Naive thymus-derived CD4-positive, alpha-beta T cell (primary cell): ENCODE data around the gene GRB7. TPM values are rescaled to one million over a fixed set of nuclear protein-coding genes. Genes with fewer than 3 reads are reported as not detected.

Source experiments
- ATAC-seq: fragments of 150-1000 bp; cut with Tn5 transposase; 2 replicates; pipeline ENCODE4 v1.10.0; 2021; ENCODE audit warnings: mild to moderate bottlenecking, moderate library complexity
- CTCF ChIA-PET: fragments of 350-600 bp; sonication (Branson Sonifier 250); formaldehyde crosslinking; loops from one replicate; lab custom pipeline; 2021; ENCODE audit warnings: antibody characterized with exemption; lab: Charles Lee
- POLR2A ChIA-PET: fragments of 350-600 bp; sonication (Branson Sonifier 250); formaldehyde crosslinking; loops from one replicate; lab custom pipeline; 2021; ENCODE audit warnings: antibody characterized with exemption, inconsistent platforms; lab: Charles Lee
- DNase-seq, 9 donors: peaks; one replicate each; pipeline versions ENCODE4 v3.0.0 to v3.0.0-alpha.2; 2020 to 2022; ENCODE audit warnings: mixed read lengths in 1 of 9
- H3K27ac ChIP-seq: one replicate; pipeline ENCODE4 v1.7.0; 2013; ENCODE audit warnings: mild to moderate bottlenecking, low read depth, low read length, moderate library complexity
- H3K27me3 ChIP-seq, 2 donors: one replicate each; pipeline ENCODE4 v1.7.0; 2013; ENCODE audit warnings: low read length in 2 of 2, mild to moderate bottlenecking in 2 of 2, moderate library complexity in 2 of 2; ENCODE audit not compliant: control insufficient read depth in 2 of 2, insufficient read depth in 2 of 2
- H3K36me3 ChIP-seq, 3 experiments: 1 replicate in 2 of 3; 2 replicates in 1 of 3; pipeline ENCODE4 v1.7.0; 2013; ENCODE audit warnings: low read length in 3 of 3, mild to moderate bottlenecking in 3 of 3, moderate library complexity in 1 of 3; ENCODE audit not compliant: insufficient read depth in 3 of 3, control insufficient read depth in 2 of 3
- H3K4me1 ChIP-seq, 2 donors: one replicate each; pipeline ENCODE4 v1.7.0; 2013; ENCODE audit warnings: low read length in 2 of 2, mild to moderate bottlenecking in 2 of 2, moderate library complexity in 1 of 2; ENCODE audit not compliant: control insufficient read depth in 2 of 2, insufficient read depth in 2 of 2
- H3K4me3 ChIP-seq: 2 replicates; pipeline ENCODE4 v1.7.0; 2013; ENCODE audit warnings: mild to moderate bottlenecking, low read length
- H3K9me3 ChIP-seq, 3 experiments: 1 replicate in 2 of 3; 2 replicates in 1 of 3; pipeline ENCODE4 v1.7.0; 2013; ENCODE audit warnings: low read length in 3 of 3; ENCODE audit not compliant: control insufficient read depth in 2 of 3
- H3K27ac Mint-ChIP-seq, 9 donors: one replicate each; pipeline ENCODE4 v1.8.0; 2020 to 2022; ENCODE audit warnings: mixed read lengths in 9 of 9, mild to moderate bottlenecking in 8 of 9, moderate library complexity in 5 of 9, inconsistent platforms in 2 of 9
- H3K27me3 Mint-ChIP-seq, 5 donors: one replicate each; pipeline ENCODE4 v1.8.0; 2021 to 2022; ENCODE audit warnings: mixed read lengths in 5 of 5, mild to moderate bottlenecking in 1 of 5
- H3K36me3 Mint-ChIP-seq, 5 donors: one replicate each; pipeline ENCODE4 v1.8.0; 2020 to 2022; ENCODE audit warnings: mixed read lengths in 5 of 5, mild to moderate bottlenecking in 3 of 5, inconsistent platforms in 1 of 5
- H3K4me1 Mint-ChIP-seq, 7 donors: one replicate each; pipeline ENCODE4 v1.8.0; 2020 to 2022; ENCODE audit warnings: mixed read lengths in 7 of 7, mild to moderate bottlenecking in 3 of 7, inconsistent platforms in 1 of 7
- H3K4me3 Mint-ChIP-seq, 10 donors: one replicate each; pipeline ENCODE4 v1.8.0; 2020 to 2022; ENCODE audit warnings: mild to moderate bottlenecking in 10 of 10, mixed read lengths in 10 of 10, moderate library complexity in 6 of 10, inconsistent platforms in 2 of 10
- H3K9me3 Mint-ChIP-seq, 11 donors: one replicate each; pipeline ENCODE4 v1.8.0; 2020 to 2022; ENCODE audit warnings: mixed read lengths in 11 of 11, mild to moderate bottlenecking in 4 of 11, inconsistent platforms in 1 of 11, moderate library complexity in 1 of 11
- intact Hi-C, 2 donors: fragments of 100-400 bp; cut with micrococcal nuclease; formaldehyde crosslinking; loops; one replicate each; pipeline ENCODE4 v1.15.1; 2023
- polyA plus RNA-seq, 2 donors: library from polyadenylated mRNA; unstranded; fragments of 300-500 nt; fragmentation: Illumina TruSeq; gene quantifications; one replicate each; pipeline ENCODE4 v1.2.3, GENCODE V29; 2021
- total RNA-seq, 6 experiments: library from RNA in 5 of 6; stranded (reverse) in 5 of 6; gene quantifications; 1 replicate in 5 of 6; 2 replicates in 1 of 6; pipeline ENCODE4 v1.2.3 and lab custom pipeline; 2021 to 2026

The GRB7 gene
- total and polyA plus RNA-seq, 7 experiments from 2014 or later: 0.99 TPM; not detected in 6

DNA sequence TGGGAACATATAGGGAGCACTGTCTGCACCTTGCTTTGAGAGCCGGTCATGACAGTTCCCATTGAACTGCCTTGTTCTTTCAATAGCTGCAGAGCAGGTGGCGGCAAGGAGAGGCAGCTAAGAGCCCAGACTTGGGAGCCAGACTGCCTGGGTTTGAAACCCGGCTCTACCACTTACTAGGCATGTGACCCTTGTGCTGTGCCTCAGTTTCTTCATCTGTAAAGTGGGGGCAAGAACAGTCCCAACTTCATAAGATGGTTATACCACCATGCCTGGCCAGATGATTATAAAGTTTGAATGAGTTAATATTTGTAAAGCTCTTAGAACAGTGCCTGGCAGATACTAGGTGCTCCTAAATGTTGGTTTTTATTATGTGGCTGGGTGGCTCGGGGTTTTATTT is 23.5 kb upstream of the GRB7 start:
- POLR2A ChIA-PET: interaction anchor here (0.6 kb wide), 1 partner anchor 51 kb away, joined by 3 read pairs; no protein-coding TSS in a partner anchor

GRCh38 chr17:39715375-39716072 is 22.2 kb upstream of the GRB7 start:
- no peak for ATAC-seq

More for the DNA sequence above, 23.5 kb upstream of the GRB7 start:
- Histone ChIP-seq H3K27me3 (no peaks in the 10 kb centered on the region), H3K4me3 (no peak overlapping the region), H3K36me3 (no peaks in the 10 kb centered on the region), H3K4me1 (no peaks in the 10 kb centered on the region), H3K27ac (no peak overlapping the region), H3K9me3 (no peaks in the 10 kb centered on the region)
- Mint-ChIP-seq H3K27me3 (no peaks in the 10 kb centered on the region), H3K4me1 (peaks cover 0 to 6% (median 5%) of the 10 kb centered on the region in 7 donors), H3K4me3 (no peak overlapping the region), H3K36me3 (peaks cover 0 to 4% (median 0%) of the 10 kb centered on the region in 5 donors), H3K27ac (no peak overlapping the region), H3K9me3 (peaks cover 0 to 2% (median 0%) of the 10 kb centered on the region in 11 donors)
- no peak for ATAC-seq
- DNase-seq: no peak
- intact Hi-C loops: no loop called here
- CTCF ChIA-PET: interaction anchor here (0.9 to 1.7 kb wide), 2 partner anchors 15 to 48 kb away, joined by 3 to 5 read pairs; no protein-coding TSS in a partner anchor

DNA sequence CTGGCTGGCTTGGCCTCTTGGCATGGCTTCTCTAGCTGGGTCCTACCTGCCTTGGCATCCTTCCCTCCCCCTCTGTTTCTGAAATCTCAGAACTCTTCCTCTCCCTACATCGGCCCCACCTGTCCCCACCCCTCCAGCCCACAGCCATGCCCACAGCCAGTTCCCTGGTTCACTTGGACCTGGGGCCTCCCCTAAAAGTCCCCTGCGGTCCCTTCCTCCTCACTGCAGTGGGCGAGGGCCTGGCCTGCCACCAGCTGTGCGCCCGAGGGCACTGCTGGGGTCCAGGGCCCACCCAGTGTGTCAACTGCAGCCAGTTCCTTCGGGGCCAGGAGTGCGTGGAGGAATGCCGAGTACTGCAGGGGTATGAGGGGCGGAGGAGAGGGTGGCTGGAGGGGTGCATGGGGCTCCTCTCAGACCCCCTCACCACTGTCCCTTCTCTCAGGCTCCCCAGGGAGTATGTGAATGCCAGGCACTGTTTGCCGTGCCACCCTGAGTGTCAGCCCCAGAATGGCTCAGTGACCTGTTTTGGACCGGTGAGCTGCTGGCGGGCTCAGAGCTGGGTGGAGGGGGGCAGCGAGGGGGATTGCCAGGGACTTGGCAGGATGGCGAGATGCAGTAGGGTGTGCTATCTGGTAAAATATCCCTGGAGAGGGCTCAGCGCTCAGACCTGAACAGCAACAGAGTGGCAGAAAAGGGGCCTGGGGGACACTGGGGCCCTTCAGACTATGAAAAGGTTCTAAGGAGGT is 21.5 kb upstream of the GRB7 start:
- DNase-seq (no peak), ATAC-seq (no peak)
- Mint-ChIP-seq H3K4me3 (no peak overlapping the region), H3K36me3 (peaks cover 0 to 4% (median 0%) of the 10 kb centered on the region in 5 donors), H3K4me1 (peaks cover 0 to 3% (median 0%) of the 10 kb centered on the region in 7 donors), H3K9me3 (no peaks in the 10 kb centered on the region), H3K27ac (no peak overlapping the region), H3K27me3 (no peaks in the 10 kb centered on the region)
- POLR2A ChIA-PET: no interaction called here
- no peaks in the 10 kb centered on the region for H3K36me3 ChIP-seq
- CTCF ChIA-PET: interaction anchor here (0.6 kb wide), 1 partner anchor 473 kb away, joined by 3 read pairs; no protein-coding TSS in a partner anchor
- no peak overlapping the region for H3K27ac ChIP-seq
- intact Hi-C loops: no loop called here
- no peaks in the 10 kb centered on the region for H3K27me3 ChIP-seq
- no peaks in the 10 kb centered on the region for H3K9me3 ChIP-seq
- no peaks in the 10 kb centered on the region for H3K4me1 ChIP-seq
- H3K4me3 ChIP-seq: no peak overlapping the region

More at GRCh38 chr17:39715375-39716072, 22.2 kb upstream of the GRB7 start:
- CTCF ChIA-PET: no interaction called here
- POLR2A ChIA-PET: no interaction called here
- Histone ChIP-seq H3K36me3 (no peaks in the 10 kb centered on the region), H3K27ac (no peak overlapping the region), H3K4me3 (no peak overlapping the region), H3K27me3 (no peaks in the 10 kb centered on the region), H3K4me1 (no peaks in the 10 kb centered on the region), H3K9me3 (no peaks in the 10 kb centered on the region)
- Mint-ChIP-seq H3K9me3 (no peaks in the 10 kb centered on the region), H3K36me3 (peaks cover 0 to 4% (median 0%) of the 10 kb centered on the region in 5 donors), H3K4me3 (no peak overlapping the region), H3K4me1 (peaks cover 0 to 3% (median 0%) of the 10 kb centered on the region in 7 donors), H3K27ac (no peak overlapping the region), H3K27me3 (no peaks in the 10 kb centered on the region)
- DNase-seq: no peak
- intact Hi-C loops: no loop called here

DNA sequence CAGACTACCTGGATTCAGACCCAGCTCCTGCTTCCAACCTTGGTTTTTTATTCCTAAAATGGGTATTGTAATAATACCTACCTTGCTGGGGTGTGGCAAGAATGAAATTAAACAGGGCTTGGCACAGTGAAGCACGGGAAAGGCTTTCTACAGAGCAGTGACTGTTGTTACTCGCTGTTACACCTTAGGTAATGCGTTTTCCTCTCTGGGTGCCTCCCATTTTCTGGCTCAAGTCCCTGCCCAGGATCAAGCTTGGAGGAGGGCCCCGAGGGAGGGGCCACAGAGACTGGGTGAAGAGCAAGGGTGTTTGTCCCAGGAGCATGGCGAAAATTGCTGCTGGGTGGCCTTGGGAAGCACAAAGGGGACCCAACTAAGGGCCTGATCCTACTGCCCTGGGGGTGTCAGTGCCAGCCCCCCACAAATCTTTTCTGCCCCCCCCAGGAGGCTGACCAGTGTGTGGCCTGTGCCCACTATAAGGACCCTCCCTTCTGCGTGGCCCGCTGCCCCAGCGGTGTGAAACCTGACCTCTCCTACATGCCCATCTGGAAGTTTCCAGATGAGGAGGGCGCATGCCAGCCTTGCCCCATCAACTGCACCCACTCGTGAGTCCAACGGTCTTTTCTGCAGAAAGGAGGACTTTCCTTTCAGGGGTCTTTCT is 20.7 kb upstream of the GRB7 start:
- H3K27me3 Mint-ChIP-seq: no peaks in the 10 kb centered on the region
- ChIA-PET POLR2A (no interaction called here), CTCF (interaction anchor here (0.6 to 1.2 kb wide), 2 partner anchors 93 to 474 kb away, joined by 3 read pairs; no protein-coding TSS in a partner anchor)
- H3K9me3 ChIP-seq: no peaks in the 10 kb centered on the region
- H3K4me3 ChIP-seq: no peak overlapping the region
- no peak overlapping the region for H3K27ac ChIP-seq
- ATAC-seq (no peak), DNase-seq (no peak)
- no peaks in the 10 kb centered on the region for H3K4me1 ChIP-seq
- H3K27me3 ChIP-seq: no peaks in the 10 kb centered on the region
- peaks cover 0 to 3% (median 0%) of the 10 kb centered on the region in 7 donors for H3K4me1 Mint-ChIP-seq
- no peak overlapping the region for H3K27ac Mint-ChIP-seq
- H3K36me3 Mint-ChIP-seq: peaks cover 0 to 4% (median 0%) of the 10 kb centered on the region in 5 donors
- no peaks in the 10 kb centered on the region for H3K36me3 ChIP-seq
- no peak overlapping the region for H3K4me3 Mint-ChIP-seq
- no peaks in the 10 kb centered on the region for H3K9me3 Mint-ChIP-seq
- intact Hi-C loops: no loop called here

- DNase-seq (no peak), ATAC-seq (no peak)
- Mint-ChIP-seq H3K9me3 (no peaks in the 10 kb centered on the region), H3K4me3 (no peak overlapping the region), H3K27ac (no peak overlapping the region), H3K36me3 (peaks cover 0 to under 1% (median 0%) of the 10 kb centered on the region in 5 donors), H3K4me1 (peaks cover 0 to 2% (median 0%) of the 10 kb centered on the region in 7 donors), H3K27me3 (no peaks in the 10 kb centered on the region)
- no peaks in the 10 kb centered on the region for H3K4me1 ChIP-seq
- no peak overlapping the region for H3K4me3 ChIP-seq
- POLR2A ChIA-PET: no interaction called here
- H3K27ac ChIP-seq: no peak overlapping the region
- no peaks in the 10 kb centered on the region for H3K27me3 ChIP-seq
- CTCF ChIA-PET: interaction anchor here (1.2 kb wide), 1 partner anchor 94 kb away, joined by 3 read pairs; no protein-coding TSS in a partner anchor
- intact Hi-C loops: loop anchor here in 1 of 2 donors (1.0 kb wide), 1 partner anchor 95 kb away; no protein-coding TSS in a partner anchor
- no peaks in the 10 kb centered on the region for H3K9me3 ChIP-seq
- H3K36me3 ChIP-seq: no peaks in the 10 kb centered on the region
Observed at GRCh38 chr17:39717660-39718059, 20.1 kb upstream of the GRB7 start.

GRCh38 chr17:39719563-39720355 is 18.0 kb upstream of the GRB7 start:
- no peaks in the 10 kb centered on the region for H3K36me3 ChIP-seq
- H3K4me1 Mint-ChIP-seq: no peaks in the 10 kb centered on the region
- no peaks in the 10 kb centered on the region for H3K9me3 Mint-ChIP-seq
- ChIA-PET POLR2A (no interaction called here), CTCF (interaction anchor here (1.7 kb wide), 1 partner anchor 89 kb away, joined by 5 read pairs; no protein-coding TSS in a partner anchor)
- no peak overlapping the region for H3K27ac Mint-ChIP-seq
- no peaks in the 10 kb centered on the region for H3K4me1 ChIP-seq
- H3K27ac ChIP-seq: no peak overlapping the region
- no peak for DNase-seq
- no peak for ATAC-seq
- no peaks in the 10 kb centered on the region for H3K27me3 Mint-ChIP-seq
- no peak overlapping the region for H3K4me3 ChIP-seq
- intact Hi-C loops: no loop called here
- no peaks in the 10 kb centered on the region for H3K9me3 ChIP-seq
- no peaks in the 10 kb centered on the region for H3K36me3 Mint-ChIP-seq
- H3K4me3 Mint-ChIP-seq: no peak overlapping the region
- H3K27me3 ChIP-seq: no peaks in the 10 kb centered on the region
